GM18526 (cell line): Measurements from ENCODE around the gene PIP5K1B.

Experiments
- POLR2A ChIP-seq: IDR thresholded peaks from 3 replicates; pipeline ENCODE4 v1.6.1; 2011; ENCODE audit not compliant: insufficient read length; ENCODE audit errors: extremely low read depth

PIP5K1B gene

DNA sequence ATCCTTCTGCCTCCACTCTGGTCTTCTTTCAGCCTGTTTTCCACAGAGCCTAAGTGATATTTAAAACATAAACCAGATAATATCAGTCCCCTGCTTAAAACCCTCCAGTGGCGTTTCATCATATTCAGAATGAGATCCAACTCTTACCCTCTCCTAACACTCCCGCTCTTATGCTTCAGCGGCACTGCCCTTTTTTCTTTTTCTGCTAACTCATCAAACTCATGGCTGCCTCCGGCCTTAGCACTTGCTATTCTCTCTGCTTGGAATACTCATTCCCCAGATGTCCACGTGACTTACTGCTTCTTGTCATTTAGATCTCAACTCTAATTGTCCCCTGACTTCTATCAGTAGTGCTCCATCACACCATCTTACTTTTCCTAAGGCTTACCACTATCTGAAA, 73.6 kb downstream of the PIP5K1B start:
- no peak for TF ChIP-seq POLR2A

DNA sequence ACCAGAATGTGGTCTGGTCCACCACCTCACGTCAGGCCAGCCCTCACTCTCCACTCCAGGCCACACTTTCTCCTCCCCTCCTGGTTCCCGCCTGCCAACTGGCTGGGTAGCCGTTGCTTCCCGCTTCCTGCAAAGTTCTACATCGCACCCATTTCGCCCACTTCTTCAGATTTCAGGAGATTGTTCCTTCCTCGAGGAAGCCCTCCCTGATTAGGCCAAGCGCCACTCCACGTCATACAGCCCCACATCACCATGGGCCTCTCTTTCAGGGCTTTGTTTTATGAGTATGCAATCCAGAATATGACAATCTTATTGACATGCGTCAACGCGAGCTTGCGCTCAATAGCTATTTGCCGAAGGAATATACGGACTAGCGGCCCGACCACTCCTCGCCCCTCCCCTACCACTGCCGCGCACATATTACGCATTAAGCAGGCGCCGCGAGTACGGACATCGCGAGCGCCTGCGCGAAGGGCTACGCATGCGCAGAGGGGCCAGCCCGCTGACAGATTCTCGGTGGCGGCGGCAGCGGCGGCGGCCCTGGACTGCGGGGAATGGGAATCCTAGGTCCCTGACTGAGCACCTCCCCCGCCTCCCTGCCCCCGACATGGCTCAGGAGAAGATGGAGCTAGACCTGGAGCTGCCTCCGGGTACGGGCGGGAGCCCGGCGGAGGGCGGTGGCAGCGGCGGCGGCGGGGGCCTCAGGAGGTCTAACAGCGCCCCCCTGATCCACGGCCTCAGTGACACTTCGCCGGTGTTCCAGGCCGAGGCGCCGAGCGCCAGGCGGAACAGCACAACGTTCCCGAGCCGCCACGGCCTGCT, 74.7 kb downstream of the PIP5K1B start:
- TF ChIP-seq POLR2A: peak; percentile 70

DNA sequence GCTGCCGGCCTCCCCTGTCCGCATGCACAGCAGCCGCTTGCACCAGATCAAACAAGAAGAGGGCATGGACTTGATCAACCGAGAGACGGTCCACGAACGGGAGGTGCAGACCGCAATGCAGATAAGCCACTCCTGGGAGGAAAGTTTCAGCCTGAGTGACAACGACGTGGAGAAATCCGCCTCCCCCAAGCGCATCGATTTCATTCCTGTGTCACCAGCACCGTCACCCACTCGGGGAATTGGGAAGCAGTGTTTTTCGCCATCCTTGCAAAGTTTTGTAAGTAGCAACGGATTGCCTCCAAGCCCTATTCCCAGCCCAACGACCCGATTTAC, 75.3 kb downstream of the PIP5K1B start:
- TF ChIP-seq POLR2A: no peak

DNA sequence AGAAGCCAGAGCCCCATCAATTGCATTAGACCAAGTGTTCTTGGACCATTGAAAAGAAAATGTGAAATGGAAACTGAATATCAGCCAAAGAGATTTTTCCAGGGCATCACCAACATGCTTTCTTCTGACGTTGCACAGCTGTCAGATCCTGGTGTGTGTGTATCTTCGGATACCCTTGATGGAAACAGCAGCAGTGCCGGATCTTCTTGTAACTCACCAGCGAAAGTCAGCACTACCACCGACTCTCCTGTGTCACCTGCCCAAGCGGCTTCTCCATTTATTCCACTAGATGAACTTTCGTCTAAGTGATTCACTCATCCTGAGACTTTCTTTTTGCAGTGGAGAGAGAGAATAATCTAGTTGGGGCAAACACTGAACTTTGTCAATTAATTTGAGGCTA, 75.7 kb downstream of the PIP5K1B start:
- TF ChIP-seq POLR2A: no peak

DNA sequence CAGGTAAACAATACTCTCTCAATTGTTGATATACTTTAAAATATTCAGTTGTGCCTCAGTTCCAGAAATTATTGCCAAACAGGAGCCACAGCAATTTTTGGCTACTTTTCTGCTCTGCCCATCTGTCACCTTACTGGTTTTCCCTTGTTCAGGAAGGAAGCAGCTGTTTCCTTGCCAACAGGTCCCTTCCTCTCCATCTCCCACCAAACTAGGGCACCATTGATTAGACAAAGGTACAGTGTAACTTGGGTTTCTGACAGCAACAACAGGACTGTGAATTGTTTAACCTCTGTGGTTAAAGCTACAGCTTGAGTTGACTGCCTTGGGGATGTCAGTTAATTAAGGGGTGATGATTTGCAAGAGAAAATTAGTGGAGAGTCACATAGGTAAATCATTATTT, 76.9 kb downstream of the PIP5K1B start:
- TF ChIP-seq POLR2A: no peak

DNA sequence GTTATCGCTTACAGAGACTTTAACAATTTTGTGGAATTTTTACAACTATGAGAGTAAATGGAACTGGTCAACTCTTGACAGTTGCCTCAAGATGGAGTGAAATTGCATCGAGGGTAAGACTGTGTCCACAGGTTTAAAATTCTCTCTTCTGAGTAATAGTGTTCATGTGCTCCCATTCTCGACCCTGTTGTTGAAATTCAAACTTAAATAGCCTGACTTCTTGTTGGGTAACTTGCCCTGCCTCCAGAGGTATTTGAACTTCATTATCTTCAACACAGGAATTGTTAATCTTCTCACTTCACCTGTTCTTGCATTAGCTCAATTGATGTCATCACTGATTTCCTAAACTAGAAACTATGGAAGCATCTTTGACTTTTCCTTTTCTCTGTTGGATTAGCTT, 77.5 kb downstream of the PIP5K1B start:
- TF ChIP-seq POLR2A: no peak

DNA sequence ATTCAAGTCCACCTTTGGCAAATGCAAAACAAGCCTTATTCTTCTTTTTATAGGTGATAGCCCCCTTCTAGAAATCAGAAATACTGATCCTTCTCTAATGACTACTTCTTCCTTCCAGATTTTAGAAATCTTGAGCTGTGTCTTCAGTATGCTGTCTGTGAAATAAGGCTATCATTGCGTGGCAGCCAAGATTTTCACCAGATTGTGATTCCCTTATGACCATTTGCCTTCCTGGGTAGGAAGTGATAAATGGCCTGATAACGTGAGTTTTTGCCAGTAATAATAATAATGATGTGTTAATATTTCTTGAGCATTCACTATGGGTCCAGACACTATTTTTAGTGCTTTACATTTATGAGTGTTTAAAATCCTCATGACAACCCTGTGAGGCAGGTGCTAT, 80.9 kb downstream of the PIP5K1B start:
- no peak for TF ChIP-seq POLR2A

DNA sequence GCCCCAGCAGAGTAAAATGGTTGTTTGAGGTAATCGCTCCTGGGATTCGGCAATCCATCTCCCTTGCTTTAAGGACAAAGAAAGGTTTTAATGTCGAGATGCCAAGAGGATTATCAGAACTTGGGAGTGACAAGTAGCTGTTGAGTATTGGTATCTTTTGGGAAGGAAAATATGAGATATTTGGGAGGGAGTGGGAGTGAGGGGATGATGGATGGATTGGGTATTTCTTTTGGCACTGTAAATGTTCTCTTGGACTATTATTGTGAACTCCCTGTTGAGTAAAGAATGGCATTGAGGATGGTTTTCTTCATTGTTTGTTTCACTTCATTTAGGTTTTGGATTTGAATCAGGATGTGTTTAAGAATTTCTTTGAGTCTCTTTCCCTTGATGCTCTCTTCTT, 86.1 kb downstream of the PIP5K1B start:
- no peak for TF ChIP-seq POLR2A

DNA sequence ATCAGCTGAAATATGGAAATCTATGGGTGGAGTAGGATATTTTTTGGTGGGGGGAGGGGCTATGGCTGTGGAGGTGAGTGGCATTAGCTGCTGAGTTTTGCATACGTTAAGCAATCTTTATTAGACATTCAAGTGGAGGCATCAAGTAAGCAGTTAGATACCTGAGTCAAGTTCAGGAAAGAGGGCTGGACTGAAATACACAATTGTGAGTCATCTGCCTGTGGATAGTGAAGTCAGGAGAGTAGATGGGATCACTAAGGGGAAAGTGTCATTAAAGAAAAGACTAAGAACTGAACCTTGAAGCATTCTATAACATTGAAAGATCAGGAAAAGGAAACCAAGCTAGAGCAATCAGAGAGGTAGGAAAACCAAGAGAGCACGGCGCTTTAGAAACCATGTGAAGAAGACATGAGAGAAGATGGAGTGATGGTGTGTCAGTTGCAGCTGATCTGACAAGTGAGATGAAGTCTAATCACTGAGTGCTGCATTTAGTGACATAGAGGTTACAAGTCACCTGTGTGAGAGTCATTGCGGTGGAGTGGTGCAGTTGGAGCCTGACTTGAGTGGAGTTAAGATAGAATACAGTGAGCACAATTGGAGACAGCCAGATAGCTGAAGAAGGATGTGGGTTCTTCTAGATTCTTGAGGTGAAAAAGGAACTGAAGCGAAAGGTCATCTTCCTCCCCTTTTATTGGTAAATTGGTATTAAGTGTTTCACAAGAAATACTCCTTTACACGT, 88.7 kb downstream of the PIP5K1B start:
- no peak for TF ChIP-seq POLR2A

DNA sequence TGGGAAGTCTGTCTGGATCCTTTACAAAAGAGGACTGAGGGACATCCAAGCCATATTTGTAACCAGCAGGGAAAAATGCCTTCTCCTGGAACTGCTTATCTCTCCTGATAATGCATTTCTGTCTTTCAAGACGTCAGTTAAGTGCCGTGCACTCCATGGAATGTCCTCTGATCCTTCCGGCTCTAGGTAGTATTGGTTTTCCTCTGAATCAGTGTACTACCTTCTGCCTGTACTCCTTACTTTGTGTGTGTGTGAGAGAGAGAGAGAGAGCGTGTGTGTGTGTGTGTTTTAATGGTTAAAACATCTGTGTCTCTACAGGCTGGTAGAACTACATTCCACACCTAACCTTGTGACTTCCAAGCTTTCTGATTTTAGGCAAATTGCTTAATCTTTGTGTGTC, 89.9 kb downstream of the PIP5K1B start:
- TF ChIP-seq POLR2A: no peak

DNA sequence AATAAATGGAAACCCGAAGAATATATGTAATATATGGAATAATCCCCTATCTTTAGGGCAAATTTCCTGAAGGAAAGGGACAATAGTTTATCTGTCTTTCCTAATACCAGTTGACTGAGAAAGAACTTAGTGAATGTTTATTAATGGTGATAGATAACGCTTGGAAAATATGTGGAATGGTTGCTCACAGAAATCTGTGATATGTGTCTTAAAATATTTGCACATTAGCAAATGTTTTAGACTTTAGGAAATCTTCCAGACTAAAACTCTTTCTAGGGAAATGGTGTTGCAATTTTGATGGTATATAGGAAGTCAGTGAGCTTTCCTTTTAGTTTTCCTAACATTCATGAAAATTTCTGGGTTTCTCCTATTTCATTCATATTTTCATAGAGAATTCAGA, 90.4 kb downstream of the PIP5K1B start:
- no peak for TF ChIP-seq POLR2A

DNA sequence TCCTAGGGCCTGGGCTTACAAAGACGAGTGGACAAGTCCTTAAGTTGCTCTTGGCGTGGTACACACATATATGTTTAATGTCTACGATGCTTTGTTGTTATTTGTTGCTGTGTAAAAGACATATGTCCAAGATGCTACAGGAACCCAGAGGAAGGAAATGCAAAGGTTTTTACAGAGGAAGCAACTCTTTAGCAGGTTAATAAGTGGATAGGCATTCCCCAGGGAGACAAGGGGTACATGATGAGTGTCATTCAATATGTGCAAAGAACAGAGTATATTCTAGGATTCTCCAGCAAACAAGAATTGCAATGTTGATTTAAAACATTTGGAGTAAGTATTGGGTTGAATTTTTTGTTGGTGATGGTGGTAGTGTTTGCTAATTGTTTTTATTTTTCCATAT, 92.1 kb downstream of the PIP5K1B start:
- no peak for TF ChIP-seq POLR2A

DNA sequence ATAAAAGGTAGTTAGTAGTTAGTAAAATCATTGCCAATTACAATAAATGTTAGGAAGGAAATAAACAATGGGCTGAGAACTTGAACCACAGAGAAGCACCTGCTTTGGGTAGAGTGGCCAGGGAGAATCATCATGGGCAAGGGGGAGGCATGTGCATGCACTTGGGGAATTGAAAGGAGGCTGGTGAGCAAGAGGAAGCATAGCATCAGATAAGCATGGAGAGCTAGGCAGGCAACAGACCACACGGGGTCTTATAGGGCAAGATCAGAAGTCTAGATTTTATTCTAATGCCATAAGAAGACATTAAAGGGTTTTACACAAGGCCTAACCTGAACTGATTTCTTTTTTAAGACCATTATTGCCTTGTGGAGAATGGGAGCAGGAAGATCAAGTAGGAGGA, 93.4 kb downstream of the PIP5K1B start:
- TF ChIP-seq POLR2A: no peak

DNA sequence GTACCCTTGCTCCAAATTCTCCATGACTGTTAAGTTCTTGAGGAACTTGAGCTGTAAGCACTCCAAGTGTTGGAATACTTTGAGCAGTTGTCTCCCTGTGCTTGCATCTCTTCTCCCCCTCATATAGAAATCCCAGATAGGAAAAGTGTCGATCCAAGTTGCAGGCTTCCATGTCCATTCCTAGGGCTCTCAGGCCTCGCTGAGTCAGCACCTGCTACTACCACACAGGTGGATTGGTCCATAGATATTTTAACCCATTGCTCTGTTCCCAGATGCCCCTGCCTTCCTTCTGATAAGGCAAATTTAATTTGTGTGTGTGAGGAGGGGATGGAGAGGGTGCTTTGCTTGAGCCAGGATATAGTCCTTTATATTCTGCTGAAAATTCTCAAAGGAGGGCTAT, 95.8 kb downstream of the PIP5K1B start:
- no peak for TF ChIP-seq POLR2A

DNA sequence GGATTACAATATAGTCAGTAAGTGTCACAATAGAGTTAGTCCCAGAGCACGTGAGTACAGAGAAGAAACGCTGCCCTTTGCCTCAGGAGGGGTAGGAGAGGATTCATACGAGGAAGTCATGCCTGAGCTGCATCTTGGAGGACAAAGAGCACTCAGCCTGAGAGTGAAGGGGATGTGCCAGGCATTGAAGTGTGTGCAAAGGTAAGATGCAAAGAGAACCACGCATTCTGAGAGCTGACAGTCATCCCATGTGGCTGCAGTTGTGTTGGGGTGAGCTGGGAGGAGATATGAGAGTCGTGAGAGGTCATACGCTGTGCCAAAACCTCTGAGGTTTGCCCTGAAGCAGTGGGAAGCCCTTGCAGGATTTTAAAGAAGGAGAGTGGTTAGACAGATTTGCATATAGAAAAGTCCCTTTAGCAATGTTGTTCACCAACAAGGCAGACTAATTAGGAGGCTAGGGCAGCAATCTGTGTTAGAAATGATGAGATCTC, 97.5 kb downstream of the PIP5K1B start:
- TF ChIP-seq POLR2A: no peak
